Measurements from ENCODE around the gene ACSL3.
"Not testable (repeated sequence)": the region's sequence is repeated elsewhere in the genome, so short reads cannot be mapped to it uniquely, and the experiment has no call there.

ACSL3 gene

DNA sequence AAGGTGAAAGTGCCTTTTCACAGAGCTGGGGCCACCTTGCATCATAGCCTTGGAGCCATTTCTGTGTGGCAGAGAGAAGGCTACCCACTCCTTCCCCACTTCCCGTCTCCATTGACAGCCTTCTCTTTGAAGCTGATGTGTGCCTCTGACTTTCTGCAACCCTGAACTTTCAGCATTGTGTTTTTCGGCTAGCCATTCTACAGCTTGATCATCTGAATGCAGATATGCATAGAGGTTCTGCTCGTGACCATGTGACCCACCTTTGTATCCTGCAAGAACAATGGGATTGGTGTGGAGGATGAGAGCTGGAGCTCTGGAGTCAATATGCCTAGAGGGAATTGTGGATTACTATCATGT lies 122.1 kb downstream of the ACSL3 start:
- Histone ChIP-seq H3K4me1 (ENCODE audit: control insufficient read depth, low read length) (0 out of 2 replicates have a peak, but pooled peaks cover 4% of the 10 kb centered on the region), H3K27me3 (ENCODE audit: control insufficient read depth, low read length) (no peaks in the 10 kb centered on the region), H3K27ac (ENCODE audit: low read depth, low read length) (no peak overlapping the region), H4K20me1 (ENCODE audit: control insufficient read depth, insufficient read depth, low read depth, low read length) (no peaks in the 10 kb centered on the region), H3K4me3 (ENCODE audit: low read length) (no peak overlapping the region), H3K4me2 (ENCODE audit: low read length) (no peak overlapping the region), H3K36me3 (ENCODE audit: control insufficient read depth, low read length) (no peaks in the 10 kb centered on the region), H3K9me2 (replicated peaks; ENCODE audit: control insufficient read depth, low read length) (no peaks in the 10 kb centered on the region), H3K9me3 (ENCODE audit: control insufficient read depth, insufficient read depth, low read length) (peaks cover 7% of the 10 kb centered on the region; the same call in 1 of the 2 replicates), H3F3A (ENCODE audit: control insufficient read depth, insufficient read depth) (no peaks in the 10 kb centered on the region), H3K79me2 (ENCODE audit: control insufficient read depth, low read length) (no peaks in the 10 kb centered on the region)
- TF ChIP-seq, protein P1, sequence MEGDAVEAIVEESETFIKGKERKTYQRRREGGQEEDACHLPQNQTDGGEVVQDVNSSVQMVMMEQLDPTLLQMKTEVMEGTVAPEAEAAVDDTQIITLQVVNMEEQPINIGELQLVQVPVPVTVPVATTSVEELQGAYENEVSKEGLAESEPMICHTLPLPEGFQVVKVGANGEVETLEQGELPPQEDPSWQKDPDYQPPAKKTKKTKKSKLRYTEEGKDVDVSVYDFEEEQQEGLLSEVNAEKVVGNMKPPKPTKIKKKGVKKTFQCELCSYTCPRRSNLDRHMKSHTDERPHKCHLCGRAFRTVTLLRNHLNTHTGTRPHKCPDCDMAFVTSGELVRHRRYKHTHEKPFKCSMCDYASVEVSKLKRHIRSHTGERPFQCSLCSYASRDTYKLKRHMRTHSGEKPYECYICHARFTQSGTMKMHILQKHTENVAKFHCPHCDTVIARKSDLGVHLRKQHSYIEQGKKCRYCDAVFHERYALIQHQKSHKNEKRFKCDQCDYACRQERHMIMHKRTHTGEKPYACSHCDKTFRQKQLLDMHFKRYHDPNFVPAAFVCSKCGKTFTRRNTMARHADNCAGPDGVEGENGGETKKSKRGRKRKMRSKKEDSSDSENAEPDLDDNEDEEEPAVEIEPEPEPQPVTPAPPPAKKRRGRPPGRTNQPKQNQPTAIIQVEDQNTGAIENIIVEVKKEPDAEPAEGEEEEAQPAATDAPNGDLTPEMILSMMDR (IDR thresholded peaks at IDR 0.05; ENCODE audit: low read depth, low read length, poor library complexity, severe bottlenecking): no peak
- no peak for TF ChIP-seq EZH2phosphoT487 (IDR thresholded peaks at IDR 0.05; ENCODE audit: borderline replicate concordance, low read length)

DNA sequence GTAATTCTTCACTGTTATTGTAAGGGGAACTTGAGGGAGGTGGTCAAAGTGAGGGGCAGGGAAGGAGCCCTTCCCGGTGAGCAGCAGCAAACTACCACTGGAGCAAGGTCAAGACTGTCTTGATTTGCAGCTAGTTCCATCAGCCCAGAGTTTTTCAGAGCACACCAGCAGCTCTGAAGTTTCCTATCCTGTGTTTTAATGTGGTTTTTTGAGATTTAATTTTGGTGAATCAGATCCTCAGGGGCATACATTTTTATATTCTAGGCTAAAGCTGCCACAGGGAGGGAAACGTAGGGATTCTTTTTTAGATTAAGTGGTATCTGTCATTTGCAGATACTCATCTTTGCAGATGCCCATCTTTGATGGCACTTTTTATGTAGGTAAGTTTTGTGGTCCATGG lies 124.1 kb downstream of the ACSL3 start:
- H3K4me3 ChIP-seq (ENCODE audit: low read length): no peak overlapping the region
- no peak overlapping the region for H3K4me2 ChIP-seq (ENCODE audit: low read length)
- no peaks in the 10 kb centered on the region for H3K27me3 ChIP-seq (ENCODE audit: control insufficient read depth, low read length)
- H3K79me2 ChIP-seq (ENCODE audit: control insufficient read depth, low read length): no peaks in the 10 kb centered on the region
- no peaks in the 10 kb centered on the region for H3K36me3 ChIP-seq (ENCODE audit: control insufficient read depth, low read length)
- 0 out of 2 replicates have a peak, but pooled peaks cover 4% of the 10 kb centered on the region for H3K4me1 ChIP-seq (ENCODE audit: control insufficient read depth, low read length)
- H3K9me2 ChIP-seq (replicated peaks; ENCODE audit: control insufficient read depth, low read length): no peaks in the 10 kb centered on the region
- H3K9me3 ChIP-seq (ENCODE audit: control insufficient read depth, insufficient read depth, low read length): peaks cover 7% of the 10 kb centered on the region; the same call in 1 of the 2 replicates
- H3F3A ChIP-seq (ENCODE audit: control insufficient read depth, insufficient read depth): no peaks in the 10 kb centered on the region
- no peak for TF ChIP-seq EZH2phosphoT487 (IDR thresholded peaks at IDR 0.05; ENCODE audit: borderline replicate concordance, low read length)
- TF ChIP-seq, protein P1 (IDR thresholded peaks at IDR 0.05; ENCODE audit: low read depth, low read length, poor library complexity, severe bottlenecking): no peak
- H4K20me1 ChIP-seq (ENCODE audit: control insufficient read depth, insufficient read depth, low read depth, low read length): no peaks in the 10 kb centered on the region
- no peak overlapping the region for H3K27ac ChIP-seq (ENCODE audit: low read depth, low read length)

DNA sequence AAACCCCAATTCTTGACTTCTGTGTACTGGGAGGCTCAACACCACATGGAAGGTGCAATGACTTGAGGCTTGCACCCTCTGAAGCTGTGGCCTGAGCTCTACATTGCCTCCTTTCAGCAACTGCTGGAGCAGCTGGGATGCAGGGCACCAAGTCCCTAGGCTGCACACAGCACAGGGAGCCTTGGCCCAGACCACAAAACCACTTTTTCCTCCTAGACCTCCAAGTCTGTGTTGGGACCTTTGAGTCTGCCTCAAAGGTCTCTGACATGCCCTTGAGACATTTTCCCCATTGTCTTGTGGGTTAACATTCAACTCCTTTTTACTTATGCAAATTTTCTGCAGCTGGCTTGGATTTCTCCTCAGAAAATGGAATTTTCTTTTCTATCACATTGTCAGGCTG lies 128.6 kb downstream of the ACSL3 start:
- Histone ChIP-seq H3K4me2 (ENCODE audit: low read length) (no peak overlapping the region), H3K9me3 (ENCODE audit: control insufficient read depth, insufficient read depth, low read length) (peaks cover 7% of the 10 kb centered on the region; the same call in 1 of the 2 replicates), H3K79me2 (ENCODE audit: control insufficient read depth, low read length) (no peaks in the 10 kb centered on the region), H3K36me3 (ENCODE audit: control insufficient read depth, low read length) (no peaks in the 10 kb centered on the region), H3K4me3 (ENCODE audit: low read length) (no peak overlapping the region), H4K20me1 (ENCODE audit: control insufficient read depth, insufficient read depth, low read depth, low read length) (no peaks in the 10 kb centered on the region), H3K9me2 (replicated peaks; ENCODE audit: control insufficient read depth, low read length) (no peaks in the 10 kb centered on the region), H3F3A (ENCODE audit: control insufficient read depth, insufficient read depth) (no peaks in the 10 kb centered on the region), H3K27me3 (ENCODE audit: control insufficient read depth, low read length) (no peaks in the 10 kb centered on the region), H3K27ac (ENCODE audit: low read depth, low read length) (no peak overlapping the region), H3K4me1 (ENCODE audit: control insufficient read depth, low read length) (no peaks in the 10 kb centered on the region)
- TF ChIP-seq, protein P1 (IDR thresholded peaks at IDR 0.05; ENCODE audit: low read depth, low read length, poor library complexity, severe bottlenecking): no peak
- TF ChIP-seq EZH2phosphoT487 (IDR thresholded peaks at IDR 0.05; ENCODE audit: borderline replicate concordance, low read length): no peak

DNA sequence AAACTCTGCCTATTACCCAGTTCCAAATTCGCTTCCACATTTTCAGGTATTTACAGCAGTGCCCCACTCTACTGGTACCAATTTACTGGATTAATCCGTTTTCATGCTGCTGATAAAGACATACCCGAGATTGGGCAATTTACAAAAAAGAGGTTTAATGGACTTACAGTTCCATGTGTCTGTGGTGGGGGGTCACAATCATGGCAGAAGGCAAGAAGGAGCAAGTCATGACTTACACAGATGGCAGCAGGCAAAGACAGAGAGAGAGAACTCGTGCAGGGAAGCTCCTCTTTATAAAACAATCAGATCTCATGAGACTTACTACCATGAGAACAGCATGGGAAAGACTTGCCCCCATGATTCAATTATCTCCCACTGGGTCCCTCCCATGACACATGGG lies 129.4 kb downstream of the ACSL3 start:
- not testable (repeated sequence) for H3K36me3 ChIP-seq (ENCODE audit: control insufficient read depth, low read length); H3K27me3 ChIP-seq (ENCODE audit: control insufficient read depth, low read length); H3K4me3 ChIP-seq (ENCODE audit: low read length); H3K9me2 ChIP-seq (replicated peaks; ENCODE audit: control insufficient read depth, low read length); H3K4me1 ChIP-seq (ENCODE audit: control insufficient read depth, low read length); H4K20me1 ChIP-seq (ENCODE audit: control insufficient read depth, insufficient read depth, low read depth, low read length); H3K9me3 ChIP-seq (ENCODE audit: control insufficient read depth, insufficient read depth, low read length); H3K4me2 ChIP-seq (ENCODE audit: low read length); H3F3A ChIP-seq (ENCODE audit: control insufficient read depth, insufficient read depth); H3K79me2 ChIP-seq (ENCODE audit: control insufficient read depth, low read length); H3K27ac ChIP-seq (ENCODE audit: low read depth, low read length)

Data from DOHH2 (cell line).